ENCODE data around the gene FRMD5. TPM values are rescaled to one million over a fixed set of nuclear protein-coding genes. Genes with fewer than 3 reads are reported as not detected.

The FRMD5 gene
- polyA plus RNA-seq, 4 donors: 0.50 to 1.4 (median 0.88) TPM

DNA sequence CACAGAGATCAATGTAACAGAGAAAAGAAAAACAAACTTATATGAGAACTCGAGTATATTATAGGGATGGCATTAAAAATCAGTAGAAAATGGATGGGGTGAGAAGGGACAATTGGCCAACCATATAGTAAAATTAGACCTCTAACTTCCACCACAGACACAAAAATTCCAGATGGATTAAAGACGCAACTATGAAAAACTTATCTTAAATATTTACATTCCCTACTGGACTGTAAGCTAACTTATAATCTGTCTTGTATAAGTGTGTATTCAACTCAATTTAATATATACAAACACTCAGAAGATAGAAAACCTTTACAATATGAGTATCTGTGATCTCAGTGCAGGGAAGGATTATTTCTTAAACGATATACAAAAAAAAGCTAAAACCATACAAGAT, 373.6 kb downstream of the FRMD5 start:
- DNase-seq (ENCODE audit: low read depth in 4 of 4, low spot score in 3 of 4): no peak

Other genes starting within 250 kb of the FRMD5 start
- 100 to 1,000 TPM in 3 of 4 donors, 10 to 100 TPM in 1; 98.5 to 180 (median 133) TPM for gene GOLM2, start 93.4 kb upstream of the FRMD5 start, polyA plus RNA-seq (ENCODE audit: insufficient read length in 4 of 4)
- 10 to 100 TPM; 58.0 to 80.3 (median 67.8) TPM for gene CTDSPL2, start 232.4 kb upstream of the FRMD5 start, polyA plus RNA-seq (ENCODE audit: insufficient read length in 4 of 4)

All from left renal pelvis (tissue), 4 donors.